A204.1 (cell line): ENCODE results near the gene MAP7.
"Not testable (repeated sequence)": the region's sequence is repeated elsewhere in the genome, so short reads cannot be mapped to it uniquely, and the experiment has no call there.

ENCODE experiments used
- FAIRE-seq: peaks from 2 replicates; lab custom pipeline; 2012; peaks lifted over from hg19 to GRCh38; lab: Jason Lieb, UNC

The MAP7 gene

DNA sequence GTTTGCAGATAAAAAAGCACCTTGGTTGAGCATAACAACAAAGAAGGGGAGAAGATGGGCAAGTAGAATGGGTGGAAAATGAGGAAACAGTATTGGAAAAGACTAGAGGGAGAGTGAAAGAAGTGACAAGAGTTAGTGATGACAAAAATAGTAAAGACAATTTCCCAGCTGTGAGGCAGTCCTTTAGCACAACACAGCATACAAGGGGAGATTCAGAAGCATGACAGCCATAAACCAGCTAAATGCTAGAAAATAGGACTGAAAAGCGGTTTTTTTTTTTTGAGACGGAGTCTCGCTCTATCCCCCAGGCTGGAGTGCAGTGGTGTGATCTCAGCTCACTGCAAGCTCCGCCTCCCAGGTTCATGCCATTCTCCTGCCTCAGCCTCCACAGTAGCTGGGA lies 174.4 kb downstream of the MAP7 start:
- FAIRE-seq, result not testable (repeated sequence)

DNA sequence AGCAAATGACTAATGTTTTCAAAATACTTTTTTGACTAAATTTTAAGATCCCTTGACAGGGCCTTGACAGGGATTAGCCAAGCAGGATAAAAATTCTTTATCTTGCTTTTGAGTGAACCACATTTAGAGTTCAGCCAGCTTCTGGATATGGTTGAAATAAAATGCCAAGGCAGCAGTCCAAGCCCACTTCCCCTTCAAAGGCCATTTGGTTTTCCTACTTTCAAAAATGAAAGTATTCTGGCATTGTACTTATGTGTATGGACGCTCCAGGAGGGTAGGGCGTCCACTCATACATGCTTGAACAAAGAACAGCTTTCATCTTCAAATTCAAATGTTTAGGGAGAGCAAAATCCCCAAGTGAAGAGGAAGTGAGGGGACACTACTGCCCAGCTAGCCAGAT lies 178.3 kb downstream of the MAP7 start:
- FAIRE-seq, result no peak

DNA sequence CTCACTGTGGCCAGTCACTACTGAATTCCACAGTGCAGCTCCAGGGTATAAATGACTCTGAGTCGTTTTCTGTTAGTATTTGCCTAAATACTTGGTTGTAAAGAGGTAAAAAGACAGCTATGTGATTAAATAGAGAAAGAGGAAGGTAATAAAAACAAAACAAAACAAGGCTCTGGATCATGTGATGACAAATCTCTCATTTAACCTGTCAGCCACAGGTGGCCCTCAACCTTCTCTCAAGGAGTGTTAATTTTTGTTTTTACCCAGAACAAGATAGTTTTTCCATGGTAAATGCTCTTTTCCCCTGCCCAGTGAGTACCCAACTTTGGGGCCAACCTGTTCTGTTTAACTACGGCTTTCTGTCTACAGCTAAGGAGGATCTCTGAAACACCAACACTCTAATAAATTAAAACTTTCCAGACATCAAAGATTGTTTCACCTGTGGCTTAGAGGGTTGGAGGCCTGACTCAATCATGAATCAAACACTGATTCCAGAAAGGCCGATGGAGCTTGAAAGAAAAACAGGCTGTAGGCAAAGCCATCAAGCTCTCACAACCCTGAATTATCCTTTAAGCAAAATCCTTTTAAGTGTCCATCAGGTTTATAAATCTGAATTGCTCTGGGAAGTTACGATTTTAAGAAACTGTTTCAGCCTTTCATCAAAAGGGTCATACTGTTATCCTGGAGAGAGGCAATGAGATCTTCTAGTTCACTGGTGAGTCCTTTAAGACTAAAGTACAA lies 179.1 kb downstream of the MAP7 start:
- FAIRE-seq, result no peak

GRCh38 chr6:136365776-136366354 lies 184.4 kb downstream of the MAP7 start:
- no peak for FAIRE-seq

DNA sequence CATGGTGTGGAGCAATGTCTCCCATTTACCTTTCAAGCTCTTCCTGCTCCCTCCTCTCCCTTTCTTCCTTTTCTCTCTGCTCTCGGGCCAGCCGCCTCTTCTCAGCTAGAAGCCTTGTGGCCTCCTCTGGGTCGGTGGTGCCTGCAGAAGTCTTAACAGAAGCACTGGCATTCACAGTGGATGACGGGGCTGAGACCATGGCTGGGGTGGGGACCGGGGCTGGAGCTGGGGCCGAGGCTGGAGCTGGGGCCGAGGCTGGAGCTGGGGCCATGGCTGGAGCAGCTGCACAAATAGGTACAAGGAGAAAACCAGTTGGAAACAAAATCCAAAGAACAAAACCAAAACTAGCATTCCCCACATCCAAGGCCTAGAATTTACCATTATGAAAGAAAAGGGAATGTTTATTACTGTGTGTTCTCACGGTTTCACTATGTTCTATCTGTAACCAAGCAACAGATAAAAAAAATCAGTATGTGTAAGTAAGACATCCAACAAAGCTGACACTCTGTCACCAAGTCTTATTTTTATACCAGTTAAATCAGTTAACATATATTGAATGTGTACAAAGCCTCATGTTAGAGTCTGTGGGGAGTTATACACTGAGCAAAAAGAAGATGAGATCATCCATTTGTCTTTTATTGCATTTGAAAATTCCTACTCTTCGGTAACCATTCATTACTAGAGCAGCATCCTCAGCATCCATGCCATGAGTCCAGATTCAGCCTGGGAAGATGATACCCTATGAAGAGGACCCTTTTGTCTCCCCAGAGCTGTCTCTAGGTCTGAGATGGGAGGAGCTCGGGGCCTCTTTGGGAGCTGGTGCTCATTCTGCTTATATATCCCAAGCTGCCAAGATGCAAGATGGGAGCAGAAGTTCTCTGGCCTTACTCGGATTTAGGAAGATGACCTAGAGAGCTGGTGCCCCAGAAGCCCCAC lies 187.5 kb downstream of the MAP7 start:
- no peak for FAIRE-seq

DNA sequence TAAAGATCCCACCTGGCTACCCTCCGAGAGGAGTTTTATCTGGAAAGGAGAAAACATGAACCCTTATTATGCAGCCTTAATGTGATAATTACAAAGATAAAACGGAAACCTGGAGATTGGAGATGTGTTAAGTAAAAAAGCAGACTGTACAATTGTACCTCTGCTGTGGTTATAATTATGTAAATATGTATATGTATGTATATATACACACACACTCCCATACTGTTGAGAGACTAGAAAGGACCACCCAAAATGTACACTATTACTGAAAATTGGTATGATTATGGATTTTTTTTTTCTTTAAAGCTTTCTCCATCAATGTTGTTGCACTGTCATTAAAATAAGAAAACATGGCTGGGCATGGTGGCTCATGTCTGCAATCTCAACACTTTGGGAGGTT lies 188.4 kb downstream of the MAP7 start:
- no peak for FAIRE-seq

- FAIRE-seq, result no peak
Observed at GRCh38 chr6:136360783-136361182, 189.4 kb downstream of the MAP7 start.

GRCh38 chr6:136359851-136360250 lies 190.4 kb downstream of the MAP7 start:
- no peak for FAIRE-seq

- no peak for FAIRE-seq
Observed at GRCh38 chr6:136351518-136352110, 198.6 kb downstream of the MAP7 start.

- no peak for FAIRE-seq
Observed at GRCh38 chr6:136350914-136351313, 199.3 kb downstream of the MAP7 start.

- no peak for FAIRE-seq
Observed at GRCh38 chr6:136347847-136348246, 202.4 kb downstream of the MAP7 start.

GRCh38 chr6:136345145-136345544 lies 205.1 kb downstream of the MAP7 start:
- no peak for FAIRE-seq

- FAIRE-seq, result no peak
Observed at GRCh38 chr6:136344420-136344819, 205.8 kb downstream of the MAP7 start.

DNA sequence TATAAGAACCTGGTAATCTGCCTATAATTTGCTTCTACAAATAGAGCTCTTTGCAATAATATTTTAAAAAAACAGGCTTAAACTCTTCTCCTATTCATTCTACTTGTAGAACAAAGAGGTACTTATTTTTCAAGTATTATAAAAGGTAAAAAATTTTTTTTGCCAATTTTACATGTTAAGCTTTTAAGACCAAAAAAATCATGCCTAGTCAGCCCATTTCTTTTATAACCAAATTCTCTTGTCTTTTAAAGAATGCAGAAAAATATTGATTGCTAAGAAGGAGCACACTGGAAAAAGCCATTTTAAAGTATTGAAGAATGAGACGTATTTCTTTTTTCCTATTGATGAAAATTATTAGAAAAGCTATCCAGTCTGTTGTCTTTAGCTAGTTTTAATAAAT lies 206.5 kb downstream of the MAP7 start:
- FAIRE-seq, result no peak

- FAIRE-seq, result no peak
Observed at GRCh38 chr6:136343275-136343674, 206.9 kb downstream of the MAP7 start.

DNA sequence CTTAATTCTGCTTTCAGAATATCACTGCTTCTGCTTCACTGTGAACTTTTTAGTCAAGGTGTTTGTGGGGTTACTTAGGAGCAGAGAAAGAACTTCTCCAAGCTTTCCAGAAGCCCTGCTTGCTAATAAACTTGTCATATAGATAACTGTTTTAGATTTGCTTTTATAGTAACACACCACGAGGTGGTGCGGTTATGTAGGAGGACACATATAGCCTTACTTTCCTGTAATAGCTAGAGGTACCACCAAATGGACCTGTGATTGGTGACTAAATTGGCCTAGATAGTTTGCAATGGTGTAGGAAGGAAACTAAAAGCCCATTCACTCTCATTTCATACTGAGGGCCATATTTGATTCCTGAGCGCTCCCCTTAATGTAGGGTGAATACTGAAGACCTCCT lies 208.3 kb downstream of the MAP7 start:
- FAIRE-seq, result no peak

DNA sequence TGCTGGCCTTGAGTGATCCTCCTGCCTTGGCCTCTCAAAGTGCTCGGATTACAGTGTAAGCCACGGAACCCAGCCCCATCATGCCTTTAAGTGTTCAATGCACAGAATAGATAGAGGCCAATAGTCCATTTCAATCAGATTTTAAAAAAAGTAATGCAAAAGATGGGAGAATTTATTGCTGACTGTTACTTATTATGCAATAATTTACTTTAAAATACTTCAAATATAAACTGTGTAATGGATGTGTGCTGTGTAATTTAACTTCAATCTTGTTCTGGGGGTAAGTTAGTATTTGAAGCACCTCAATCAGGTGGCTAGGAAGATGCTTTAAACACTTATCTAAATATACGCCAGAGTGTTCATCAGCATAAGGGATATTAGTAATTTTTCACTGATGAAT lies 208.9 kb downstream of the MAP7 start:
- no peak for FAIRE-seq

DNA sequence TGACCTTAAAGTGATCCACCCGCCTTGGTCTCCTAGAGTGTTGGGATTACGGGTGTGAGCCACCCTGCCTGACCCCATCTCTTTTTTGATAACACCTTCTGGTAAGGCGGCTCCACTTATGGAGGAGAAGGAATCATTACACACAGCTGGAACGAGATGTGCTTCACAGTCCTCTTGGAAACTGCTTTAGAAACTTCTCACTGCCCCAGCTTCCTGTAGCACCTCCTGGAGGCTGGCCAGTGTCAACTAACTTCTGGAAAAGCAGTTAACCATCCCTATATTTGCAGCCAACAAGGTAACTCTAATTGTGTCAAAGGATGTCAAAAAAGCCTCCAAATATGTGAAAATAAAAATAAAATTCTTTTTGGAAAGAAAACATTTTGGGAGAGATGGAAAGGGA lies 211.7 kb downstream of the MAP7 start:
- FAIRE-seq, result no peak

DNA sequence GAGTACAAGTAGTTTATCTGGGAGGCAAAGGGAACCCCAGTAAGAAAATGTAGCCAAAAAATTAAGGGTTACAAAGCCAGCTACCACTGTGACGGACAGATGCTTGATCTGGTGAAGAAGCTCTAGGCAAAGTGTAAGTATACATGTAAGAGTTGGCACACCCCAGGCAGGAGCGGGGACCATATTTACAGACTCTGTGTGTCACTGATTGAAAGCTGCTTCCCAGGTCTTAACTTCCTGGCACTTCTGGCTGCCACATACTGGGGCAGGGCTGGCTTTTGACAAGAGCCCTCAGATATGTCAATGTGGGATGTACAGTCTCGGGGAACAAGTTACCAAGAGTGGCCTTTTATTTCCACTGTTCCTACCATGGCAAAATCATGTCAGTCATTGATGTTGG lies 212.6 kb downstream of the MAP7 start:
- FAIRE-seq, result no peak

DNA sequence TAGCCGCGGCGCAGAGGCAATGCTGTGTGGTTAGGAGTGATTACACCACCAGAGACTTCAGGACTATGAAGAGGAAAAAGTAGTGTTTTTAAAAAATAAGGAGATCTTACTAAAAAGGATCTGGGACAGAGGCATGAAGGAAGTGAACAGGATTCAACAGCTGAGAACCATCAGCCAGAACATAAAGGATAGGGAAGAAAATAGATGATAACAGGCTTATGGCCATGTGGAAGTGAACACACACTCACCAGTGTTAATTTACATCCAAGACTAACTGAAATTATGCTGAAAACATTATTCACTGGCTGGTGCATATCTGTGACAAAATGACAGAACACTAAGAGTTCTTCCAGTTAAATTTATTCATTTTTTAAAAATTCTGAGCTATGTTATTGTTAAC lies 213.1 kb downstream of the MAP7 start:
- FAIRE-seq, result no peak

DNA sequence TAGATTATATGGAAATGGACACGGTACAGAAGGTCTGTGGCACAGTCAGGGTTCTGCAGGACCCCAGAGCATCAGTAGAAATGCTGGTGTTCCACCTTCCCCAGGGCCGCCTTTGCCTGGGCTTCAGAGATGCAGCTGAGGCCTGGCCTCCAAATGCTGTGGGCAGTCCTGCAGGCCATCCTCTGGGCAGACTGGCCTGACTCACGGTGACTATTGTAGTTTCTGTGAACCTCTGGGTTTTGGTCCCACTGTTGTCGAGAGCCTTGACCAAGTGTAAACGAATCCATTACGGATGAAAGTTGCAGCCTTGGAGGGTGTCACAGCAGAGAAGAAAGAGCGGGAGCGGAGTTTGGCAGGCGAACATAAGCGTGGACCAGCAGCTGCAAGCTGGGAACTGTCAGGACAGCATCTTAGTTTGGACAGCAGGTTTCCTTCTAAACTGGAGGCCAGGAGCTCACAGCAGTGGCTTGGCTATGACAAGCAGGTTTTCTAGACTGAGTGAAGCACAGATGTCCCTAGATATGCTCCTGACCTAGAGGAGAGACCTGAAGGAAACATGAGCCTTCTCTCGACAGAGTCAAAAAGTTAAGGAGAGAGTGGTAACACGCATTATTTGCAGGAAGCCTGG lies 214.4 kb downstream of the MAP7 start:
- FAIRE-seq, result no peak

DNA sequence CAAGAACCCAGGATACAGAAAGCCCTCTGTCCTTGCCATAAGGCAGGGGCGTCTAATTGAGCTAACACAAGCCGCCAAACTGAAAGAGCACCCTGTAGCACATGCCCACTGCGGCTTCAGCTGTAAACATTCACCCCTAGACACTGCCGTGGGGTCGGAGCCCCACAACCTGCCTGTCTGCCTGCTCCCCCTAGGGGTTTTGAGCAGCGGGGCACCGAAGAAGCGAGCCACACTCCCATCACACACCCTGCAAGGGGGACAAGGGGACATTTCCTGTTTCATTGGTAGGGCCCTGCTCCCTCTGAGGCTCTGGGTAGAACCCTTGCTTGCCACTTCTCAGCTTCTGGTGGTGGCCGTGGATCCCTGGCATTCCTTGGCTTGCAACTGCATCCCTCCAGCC lies 215.4 kb downstream of the MAP7 start:
- FAIRE-seq, result no peak
